K562 (cell line): ENCODE data around the gene DLGAP1. TPM values are rescaled to one million over a fixed set of nuclear protein-coding genes. Genes with fewer than 3 reads are reported as not detected.
A peak's percentile ranks its signal among the peaks of the same experiment; 100 is the strongest.

Source experiments
- CREB1 ChIP-seq, 2 experiments: sonication (generic) in 1 of 2; formaldehyde crosslinking in 1 of 2; IDR thresholded peaks; 2 replicates each; pipeline versions ENCODE4 v1.6.1 to v1.8.0; 2012 to 2022; ENCODE audit warnings: inconsistent platforms in 1 of 2, mild to moderate bottlenecking in 1 of 2, missing genetic modification reagents in 1 of 2, moderate library complexity in 1 of 2
- FOSL1 ChIP-seq: fragments of 200-800 bp; sonication (Bioruptor generic); conservative IDR thresholded peaks from 2 replicates; pipeline ENCODE4 v1.6.1; 2016; ENCODE audit warnings: missing genetic modification characterization, missing compliant biosample characterization
- HLTF ChIP-seq: fragments of 450-650 bp; IDR thresholded peaks from 2 replicates; pipeline ENCODE4 v1.6.1; 2016
- HMG20A ChIP-seq: fragments of 450-650 bp; formaldehyde crosslinking; conservative IDR thresholded peaks from 2 replicates; pipeline ENCODE4 v1.4.0; 2020; ENCODE audit warnings: mild to moderate bottlenecking, mixed read lengths
- MAFK ChIP-seq: IDR thresholded peaks from 2 replicates; pipeline ENCODE4 v1.6.1; 2011; ENCODE audit warnings: low read length, improper control_type of control experiment
- RBBP5 ChIP-seq: fragments of 200-600 bp; sonication (generic); IDR thresholded peaks from 2 replicates; pipeline ENCODE4 v1.6.1; 2012; ENCODE audit warnings: borderline replicate concordance, mild to moderate bottlenecking, low read length, control low read depth, inconsistent platforms; ENCODE audit not compliant: insufficient read depth, poor library complexity, severe bottlenecking
- SNRNP70 ChIP-seq: fragments of 200-400 bp; formaldehyde crosslinking; optimal IDR thresholded peaks from 2 replicates; pipeline ENCODE3; 2017; ENCODE audit warnings: low read depth, low read length
- TCF7L2 ChIP-seq: fragments of 150-350 bp; IDR thresholded peaks from 2 replicates; pipeline ENCODE4 v1.6.1; 2016; ENCODE audit warnings: low read depth, mild to moderate bottlenecking, low read length, moderate library complexity
- polyA plus RNA-seq, 8 experiments: library from polyadenylated mRNA; depleted of rRNA in 4 of 8; stranded (reverse) in 5 of 8; unstranded in 3 of 8; fragments of >200 nt; fragmentation: Nextera tagmentation in 2 of 8; fragmentation: Illumina TruSeq in 1 of 8; extraction: Ambion mirVana in 2 of 8; extraction: Trizol in 1 of 8; gene quantifications; 2 replicates each; pipeline versions ENCODE4 v1.2.1 to v1.2.3, GENCODE V29; 2011 to 2014; ENCODE audit warnings: inconsistent platforms in 1 of 8, missing spikeins in 1 of 8
- total RNA-seq, 7 experiments: library from RNA; depleted of rRNA in 6 of 7; stranded (reverse); fragments of >200 nt in 6 of 7; fragmentation: Illumina TruSeq in 2 of 7; extraction: Trizol in 2 of 7; gene quantifications; 2 replicates each; pipeline versions ENCODE4 v1.2.1 to v1.2.3, GENCODE V29; 2011 to 2021; ENCODE audit warnings: low replicate concordance in 1 of 7
- TF ChIP-seq, protein P1 (sequence below): fragments of 200-800 bp; sonication (Bioruptor generic); IDR thresholded peaks from 2 replicates; pipeline ENCODE4 v1.6.1; 2016; ENCODE audit warnings: missing genetic modification characterization, missing compliant biosample characterization
- TF ChIP-seq, protein P2 (sequence below): fragments of 250-450 bp; sonication (Bioruptor Pico); IDR thresholded peaks from 2 replicates; pipeline ENCODE4 v1.9.0; 2021; ENCODE audit warnings: mild to moderate bottlenecking, inconsistent platforms
- TF ChIP-seq, protein P3 (sequence below): sonication (generic); formaldehyde crosslinking; IDR thresholded peaks from 2 replicates; pipeline ENCODE4 v1.8.0; 2022; ENCODE audit warnings: mild to moderate bottlenecking, missing genetic modification reagents, borderline replicate concordance
- TF ChIP-seq, protein P4 (sequence below): fragments of 250-450 bp; sonication (Bioruptor Pico); IDR thresholded peaks from 2 replicates; pipeline ENCODE4 v1.4.0; 2020
- TF ChIP-seq, protein P5 (sequence below): sonication (generic); formaldehyde crosslinking; IDR thresholded peaks from 2 replicates; pipeline ENCODE4 v1.8.0; 2022; ENCODE audit warnings: missing genetic modification reagents, mild to moderate bottlenecking, borderline replicate concordance
- TF ChIP-seq, protein P6 (sequence below), 2 experiments: fragments of 450-650 bp; IDR thresholded peaks; 2 replicates each; pipeline ENCODE4 v1.6.1; 2016

DLGAP1 gene
- total and polyA plus RNA-seq, 9 of the 15 experiments (the other 6 are each of a cell fraction or from before 2014, with no cell fraction given): 0.04 to 0.22 (median 0.08) TPM

DNA sequence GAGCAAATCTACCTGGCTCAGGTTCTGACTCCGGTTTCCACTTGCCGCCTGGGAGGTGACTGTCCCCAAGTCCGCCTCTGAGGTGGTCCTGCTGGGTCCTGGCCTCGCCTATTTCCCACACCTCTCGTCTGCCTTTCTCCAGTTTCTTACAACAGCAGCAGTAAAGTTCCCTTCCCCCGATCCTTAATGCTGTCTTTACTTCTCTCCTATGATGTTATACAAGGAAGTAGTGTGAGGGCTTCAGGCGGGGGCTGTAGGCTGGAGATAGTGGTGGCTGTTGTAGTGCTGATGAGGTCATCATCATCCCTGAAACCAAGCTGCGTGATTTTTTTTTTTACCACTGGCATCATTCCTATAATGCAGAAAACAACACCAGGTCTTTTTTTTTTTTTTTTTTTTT, 986.3 kb downstream of the DLGAP1 start (continued):
- TF ChIP-seq, protein P1, sequence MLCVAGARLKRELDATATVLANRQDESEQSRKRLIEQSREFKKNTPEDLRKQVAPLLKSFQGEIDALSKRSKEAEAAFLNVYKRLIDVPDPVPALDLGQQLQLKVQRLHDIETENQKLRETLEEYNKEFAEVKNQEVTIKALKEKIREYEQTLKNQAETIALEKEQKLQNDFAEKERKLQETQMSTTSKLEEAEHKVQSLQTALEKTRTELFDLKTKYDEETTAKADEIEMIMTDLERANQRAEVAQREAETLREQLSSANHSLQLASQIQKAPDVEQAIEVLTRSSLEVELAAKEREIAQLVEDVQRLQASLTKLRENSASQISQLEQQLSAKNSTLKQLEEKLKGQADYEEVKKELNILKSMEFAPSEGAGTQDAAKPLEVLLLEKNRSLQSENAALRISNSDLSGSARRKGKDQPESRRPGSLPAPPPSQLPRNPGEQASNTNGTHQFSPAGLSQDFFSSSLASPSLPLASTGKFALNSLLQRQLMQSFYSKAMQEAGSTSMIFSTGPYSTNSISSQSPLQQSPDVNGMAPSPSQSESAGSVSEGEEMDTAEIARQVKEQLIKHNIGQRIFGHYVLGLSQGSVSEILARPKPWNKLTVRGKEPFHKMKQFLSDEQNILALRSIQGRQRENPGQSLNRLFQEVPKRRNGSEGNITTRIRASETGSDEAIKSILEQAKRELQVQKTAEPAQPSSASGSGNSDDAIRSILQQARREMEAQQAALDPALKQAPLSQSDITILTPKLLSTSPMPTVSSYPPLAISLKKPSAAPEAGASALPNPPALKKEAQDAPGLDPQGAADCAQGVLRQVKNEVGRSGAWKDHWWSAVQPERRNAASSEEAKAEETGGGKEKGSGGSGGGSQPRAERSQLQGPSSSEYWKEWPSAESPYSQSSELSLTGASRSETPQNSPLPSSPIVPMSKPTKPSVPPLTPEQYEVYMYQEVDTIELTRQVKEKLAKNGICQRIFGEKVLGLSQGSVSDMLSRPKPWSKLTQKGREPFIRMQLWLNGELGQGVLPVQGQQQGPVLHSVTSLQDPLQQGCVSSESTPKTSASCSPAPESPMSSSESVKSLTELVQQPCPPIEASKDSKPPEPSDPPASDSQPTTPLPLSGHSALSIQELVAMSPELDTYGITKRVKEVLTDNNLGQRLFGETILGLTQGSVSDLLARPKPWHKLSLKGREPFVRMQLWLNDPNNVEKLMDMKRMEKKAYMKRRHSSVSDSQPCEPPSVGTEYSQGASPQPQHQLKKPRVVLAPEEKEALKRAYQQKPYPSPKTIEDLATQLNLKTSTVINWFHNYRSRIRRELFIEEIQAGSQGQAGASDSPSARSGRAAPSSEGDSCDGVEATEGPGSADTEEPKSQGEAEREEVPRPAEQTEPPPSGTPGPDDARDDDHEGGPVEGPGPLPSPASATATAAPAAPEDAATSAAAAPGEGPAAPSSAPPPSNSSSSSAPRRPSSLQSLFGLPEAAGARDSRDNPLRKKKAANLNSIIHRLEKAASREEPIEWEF: no peak
- TF ChIP-seq, protein P2, sequence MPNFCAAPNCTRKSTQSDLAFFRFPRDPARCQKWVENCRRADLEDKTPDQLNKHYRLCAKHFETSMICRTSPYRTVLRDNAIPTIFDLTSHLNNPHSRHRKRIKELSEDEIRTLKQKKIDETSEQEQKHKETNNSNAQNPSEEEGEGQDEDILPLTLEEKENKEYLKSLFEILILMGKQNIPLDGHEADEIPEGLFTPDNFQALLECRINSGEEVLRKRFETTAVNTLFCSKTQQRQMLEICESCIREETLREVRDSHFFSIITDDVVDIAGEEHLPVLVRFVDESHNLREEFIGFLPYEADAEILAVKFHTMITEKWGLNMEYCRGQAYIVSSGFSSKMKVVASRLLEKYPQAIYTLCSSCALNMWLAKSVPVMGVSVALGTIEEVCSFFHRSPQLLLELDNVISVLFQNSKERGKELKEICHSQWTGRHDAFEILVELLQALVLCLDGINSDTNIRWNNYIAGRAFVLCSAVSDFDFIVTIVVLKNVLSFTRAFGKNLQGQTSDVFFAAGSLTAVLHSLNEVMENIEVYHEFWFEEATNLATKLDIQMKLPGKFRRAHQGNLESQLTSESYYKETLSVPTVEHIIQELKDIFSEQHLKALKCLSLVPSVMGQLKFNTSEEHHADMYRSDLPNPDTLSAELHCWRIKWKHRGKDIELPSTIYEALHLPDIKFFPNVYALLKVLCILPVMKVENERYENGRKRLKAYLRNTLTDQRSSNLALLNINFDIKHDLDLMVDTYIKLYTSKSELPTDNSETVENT (CRISPR knock-in tag): no peak
- TF ChIP-seq CREB1 (IDR thresholded peaks at IDR 0.05) (peak; percentile 41), CREB1 (CRISPR knock-in tag; IDR thresholded peaks at IDR 0.05) (no peak), TCF7L2 (no peak), MAFK (0 out of 2 replicates have a peak, but pooled peaks have one; percentile 20), SNRNP70 (no peak), RBBP5 (peak; percentile 43), FOSL1 (tag) (no peak), HMG20A (CRISPR knock-in tag) (no peak), HLTF (no peak)
- TF ChIP-seq, protein P3, sequence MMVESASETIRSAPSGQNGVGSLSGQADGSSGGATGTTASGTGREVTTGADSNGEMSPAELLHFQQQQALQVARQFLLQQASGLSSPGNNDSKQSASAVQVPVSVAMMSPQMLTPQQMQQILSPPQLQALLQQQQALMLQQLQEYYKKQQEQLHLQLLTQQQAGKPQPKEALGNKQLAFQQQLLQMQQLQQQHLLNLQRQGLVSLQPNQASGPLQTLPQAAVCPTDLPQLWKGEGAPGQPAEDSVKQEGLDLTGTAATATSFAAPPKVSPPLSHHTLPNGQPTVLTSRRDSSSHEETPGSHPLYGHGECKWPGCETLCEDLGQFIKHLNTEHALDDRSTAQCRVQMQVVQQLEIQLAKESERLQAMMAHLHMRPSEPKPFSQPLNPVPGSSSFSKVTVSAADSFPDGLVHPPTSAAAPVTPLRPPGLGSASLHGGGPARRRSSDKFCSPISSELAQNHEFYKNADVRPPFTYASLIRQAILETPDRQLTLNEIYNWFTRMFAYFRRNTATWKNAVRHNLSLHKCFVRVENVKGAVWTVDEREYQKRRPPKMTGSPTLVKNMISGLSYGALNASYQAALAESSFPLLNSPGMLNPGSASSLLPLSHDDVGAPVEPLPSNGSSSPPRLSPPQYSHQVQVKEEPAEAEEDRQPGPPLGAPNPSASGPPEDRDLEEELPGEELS: no peak
- TF ChIP-seq, protein P4, sequence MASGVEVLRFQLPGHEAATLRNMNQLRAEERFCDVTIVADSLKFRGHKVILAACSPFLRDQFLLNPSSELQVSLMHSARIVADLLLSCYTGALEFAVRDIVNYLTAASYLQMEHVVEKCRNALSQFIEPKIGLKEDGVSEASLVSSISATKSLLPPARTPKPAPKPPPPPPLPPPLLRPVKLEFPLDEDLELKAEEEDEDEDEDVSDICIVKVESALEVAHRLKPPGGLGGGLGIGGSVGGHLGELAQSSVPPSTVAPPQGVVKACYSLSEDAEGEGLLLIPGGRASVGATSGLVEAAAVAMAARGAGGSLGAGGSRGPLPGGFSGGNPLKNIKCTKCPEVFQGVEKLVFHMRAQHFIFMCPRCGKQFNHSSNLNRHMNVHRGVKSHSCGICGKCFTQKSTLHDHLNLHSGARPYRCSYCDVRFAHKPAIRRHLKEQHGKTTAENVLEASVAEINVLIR (CRISPR knock-in tag): 0 out of 2 replicates have a peak, but pooled peaks have one; percentile 12
- TF ChIP-seq, protein P5, sequence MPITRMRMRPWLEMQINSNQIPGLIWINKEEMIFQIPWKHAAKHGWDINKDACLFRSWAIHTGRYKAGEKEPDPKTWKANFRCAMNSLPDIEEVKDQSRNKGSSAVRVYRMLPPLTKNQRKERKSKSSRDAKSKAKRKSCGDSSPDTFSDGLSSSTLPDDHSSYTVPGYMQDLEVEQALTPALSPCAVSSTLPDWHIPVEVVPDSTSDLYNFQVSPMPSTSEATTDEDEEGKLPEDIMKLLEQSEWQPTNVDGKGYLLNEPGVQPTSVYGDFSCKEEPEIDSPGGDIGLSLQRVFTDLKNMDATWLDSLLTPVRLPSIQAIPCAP: no peak
- TF ChIP-seq, protein P6, sequence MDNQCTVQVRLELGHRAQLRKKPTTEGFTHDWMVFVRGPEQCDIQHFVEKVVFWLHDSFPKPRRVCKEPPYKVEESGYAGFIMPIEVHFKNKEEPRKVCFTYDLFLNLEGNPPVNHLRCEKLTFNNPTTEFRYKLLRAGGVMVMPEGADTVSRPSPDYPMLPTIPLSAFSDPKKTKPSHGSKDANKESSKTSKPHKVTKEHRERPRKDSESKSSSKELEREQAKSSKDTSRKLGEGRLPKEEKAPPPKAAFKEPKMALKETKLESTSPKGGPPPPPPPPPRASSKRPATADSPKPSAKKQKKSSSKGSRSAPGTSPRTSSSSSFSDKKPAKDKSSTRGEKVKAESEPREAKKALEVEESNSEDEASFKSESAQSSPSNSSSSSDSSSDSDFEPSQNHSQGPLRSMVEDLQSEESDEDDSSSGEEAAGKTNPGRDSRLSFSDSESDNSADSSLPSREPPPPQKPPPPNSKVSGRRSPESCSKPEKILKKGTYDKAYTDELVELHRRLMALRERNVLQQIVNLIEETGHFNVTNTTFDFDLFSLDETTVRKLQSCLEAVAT (IDR thresholded peaks at IDR 0.05): no peak
